Mononuclear cell (primary cell): ENCODE results near the gene FNDC3B. TPM values are rescaled to one million over a fixed set of nuclear protein-coding genes. Genes with fewer than 3 reads are reported as not detected.
A peak's percentile ranks its signal among the peaks of the same experiment; 100 is the strongest.
"Not testable (repeated sequence)": the region's sequence is repeated elsewhere in the genome, so short reads cannot be mapped to it uniquely, and the experiment has no call there.

Experiments
- H3K27me3 ChIP-seq: 2 replicates; pipeline ENCODE4 v1.6.0; 2011; ENCODE audit warnings: low read length, control low read depth; ENCODE audit not compliant: insufficient read depth
- H3K4me1 ChIP-seq: 2 replicates; pipeline ENCODE4 v1.5.1; 2011; ENCODE audit warnings: mild to moderate bottlenecking, low read length, control low read depth; ENCODE audit not compliant: insufficient read depth
- H3K4me3 ChIP-seq: 2 replicates; pipeline ENCODE4 v1.5.1; 2011; ENCODE audit warnings: mild to moderate bottlenecking, low read length, moderate library complexity
- H3K9me3 ChIP-seq: 2 replicates; pipeline ENCODE4 v1.5.1; 2011; ENCODE audit warnings: low read depth, mild to moderate bottlenecking, control low read depth, low read length
- total RNA-seq: library from RNA; depleted of rRNA; stranded (reverse); fragments of >200 nt; gene quantifications from one replicate; pipeline ENCODE4 v1.2.3, GENCODE V29; 2012

FNDC3B gene
- total RNA-seq = 46.1 TPM

DNA sequence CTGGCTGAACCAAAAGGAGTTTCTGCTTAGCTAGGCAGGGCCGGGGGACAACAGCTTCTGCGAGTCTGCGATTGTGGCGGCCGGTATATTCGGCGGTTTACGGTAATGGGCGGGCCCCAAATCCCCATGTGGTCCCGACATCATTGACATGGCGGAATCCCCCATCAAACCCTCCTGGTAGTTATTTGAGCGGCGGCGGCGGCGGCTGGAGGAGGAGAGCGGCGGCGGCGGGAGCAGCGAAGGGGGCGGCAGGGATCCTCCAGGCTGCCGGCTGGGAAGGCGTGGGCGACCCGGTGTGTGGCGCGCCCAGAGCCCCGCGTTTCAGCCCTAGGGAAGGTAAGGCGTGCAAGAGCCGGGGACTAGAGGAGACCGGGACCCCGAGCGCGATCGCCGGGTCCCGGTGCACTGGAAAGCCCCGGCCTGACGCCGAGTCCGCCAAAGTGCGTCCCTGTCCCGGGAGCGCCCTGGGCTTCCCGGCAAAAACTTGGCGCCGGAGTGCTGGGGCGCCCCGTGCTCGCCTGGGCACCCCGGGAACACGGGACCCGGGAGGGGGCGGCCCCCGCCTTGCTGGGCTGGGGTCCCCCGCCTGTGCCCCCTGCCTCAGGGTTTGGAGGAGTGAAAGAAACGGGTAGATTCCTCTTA lies at the start of gene FNDC3B:
Gene FNDC3B, plus strand, starts transcription at position 143 of the 642 bp plus-strand sequence. CDS start 72,902 bp downstream, outside the sequence.
- Histone ChIP-seq H3K4me3 (peak within 1 kb of the TSS; percentile 97), H3K27me3 (no peaks in the 10 kb centered on the region), H3K9me3 (no peaks in the 10 kb centered on the region), H3K4me1 (peaks cover 47% of the 10 kb centered on the region)

DNA sequence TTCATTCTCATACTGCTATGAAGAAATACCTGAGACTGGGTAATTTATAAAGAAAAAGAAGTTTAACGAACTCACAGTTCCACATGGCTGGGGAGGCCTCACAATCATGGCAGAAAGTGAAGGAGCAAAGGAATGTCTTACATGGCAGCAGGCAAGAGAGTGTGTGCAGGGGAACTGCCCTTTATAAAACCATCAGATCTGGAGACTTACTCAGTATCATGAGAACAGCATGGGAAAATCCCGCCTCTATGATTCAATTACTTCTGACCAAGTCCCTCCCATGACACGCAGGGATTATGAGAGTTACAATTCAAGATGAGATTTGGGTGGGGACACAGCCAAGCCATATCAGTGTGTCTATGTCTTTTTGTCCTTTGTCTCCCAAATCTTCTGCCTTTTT lies 49.1 kb upstream of the FNDC3B start:
- not testable (repeated sequence) for H3K4me3 ChIP-seq, H3K27me3 ChIP-seq, H3K9me3 ChIP-seq
- peaks cover 17% of the 10 kb centered on the region for H3K4me1 ChIP-seq

DNA sequence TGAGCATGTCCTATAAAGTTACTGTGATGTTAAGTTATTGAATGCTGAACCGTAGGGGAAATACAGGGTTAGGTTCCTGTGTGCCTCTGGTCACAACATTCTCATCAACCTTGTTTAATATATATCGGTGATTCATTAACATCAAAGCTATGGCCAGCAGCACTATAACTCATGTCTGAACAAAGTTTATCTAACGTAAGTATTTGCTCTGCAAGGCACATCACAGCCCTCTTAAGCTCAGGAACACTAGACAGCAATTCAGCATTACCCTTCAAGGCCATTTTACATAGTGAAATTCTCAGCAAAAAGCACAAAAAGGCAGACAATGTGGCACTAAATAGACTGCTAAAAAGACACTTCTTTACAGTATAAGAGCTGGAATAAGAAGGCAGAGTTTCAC lies 48.2 kb upstream of the FNDC3B start:
- Histone ChIP-seq H3K4me1 (peaks cover 10% of the 10 kb centered on the region), H3K9me3 (no peaks in the 10 kb centered on the region), H3K27me3 (no peaks in the 10 kb centered on the region), H3K4me3 (no peak overlapping the region)

GRCh38 chr3:171994646-171995428 lies 44.5 kb upstream of the FNDC3B start:
- H3K4me1 ChIP-seq = peaks cover 3% of the 10 kb centered on the region

GRCh38 chr3:171995486-171995885 lies 43.9 kb upstream of the FNDC3B start:
- Histone ChIP-seq H3K27me3 (no peaks in the 10 kb centered on the region), H3K4me3 (no peak overlapping the region), H3K4me1 (peaks cover 3% of the 10 kb centered on the region), H3K9me3 (no peaks in the 10 kb centered on the region)

More at GRCh38 chr3:171994646-171995428, 44.5 kb upstream of the FNDC3B start:
- H3K27me3 ChIP-seq = no peaks in the 10 kb centered on the region
- no peak overlapping the region for H3K4me3 ChIP-seq
- H3K9me3 ChIP-seq = no peaks in the 10 kb centered on the region

DNA sequence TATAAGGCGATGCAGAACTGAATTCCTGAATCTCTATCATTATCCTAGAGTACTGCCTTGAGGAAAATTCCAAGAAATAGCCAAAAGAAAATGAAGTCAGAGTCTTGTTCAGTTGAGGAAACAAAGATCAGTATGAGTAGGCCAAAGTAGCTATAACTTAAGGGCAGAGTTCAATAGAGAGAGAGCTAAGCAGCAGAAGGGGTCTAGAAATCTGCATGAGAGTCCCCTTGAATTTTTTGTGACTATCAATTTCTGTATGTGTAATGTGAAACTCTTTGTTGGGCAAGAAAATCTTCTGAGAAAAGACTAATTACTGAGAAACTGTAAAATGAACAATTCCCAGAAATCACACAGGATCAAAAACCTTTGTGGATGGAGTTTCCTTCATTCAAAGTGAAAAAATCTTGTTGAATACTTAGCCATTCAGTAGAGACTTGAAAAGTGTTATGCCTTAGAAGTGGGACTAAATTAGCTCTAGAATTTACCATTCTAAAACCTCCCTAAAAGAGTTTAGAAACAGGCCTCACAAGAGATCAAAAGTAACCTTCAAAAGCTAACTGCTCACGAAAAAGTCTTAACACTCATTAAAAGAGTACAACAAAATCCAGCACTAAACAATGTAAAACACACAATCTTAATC lies 43.1 kb upstream of the FNDC3B start:
- no peaks in the 10 kb centered on the region for H3K27me3 ChIP-seq
- peaks cover 3% of the 10 kb centered on the region for H3K4me1 ChIP-seq
- no peak overlapping the region for H3K4me3 ChIP-seq
- no peaks in the 10 kb centered on the region for H3K9me3 ChIP-seq

DNA sequence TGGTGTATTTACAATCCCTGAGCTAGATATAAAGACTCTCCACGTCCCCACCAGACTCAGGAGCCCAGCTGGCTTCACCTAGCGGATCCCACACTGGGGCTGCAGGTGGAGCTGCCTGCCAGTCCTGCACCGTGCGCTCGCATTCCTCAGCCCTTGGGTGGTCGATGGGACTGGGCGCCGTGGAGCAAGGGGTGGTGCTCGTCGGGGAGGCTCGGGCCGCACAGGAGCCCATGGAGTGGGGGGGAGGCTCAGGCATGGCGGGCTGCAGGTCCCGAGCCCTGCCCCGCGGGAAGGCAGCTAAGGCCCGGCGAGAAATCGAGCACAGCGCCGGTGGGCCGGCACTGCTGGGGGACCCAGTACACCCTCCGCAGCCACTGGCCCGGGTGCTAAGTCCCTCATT lies 40.6 kb upstream of the FNDC3B start:
- H3K9me3 ChIP-seq, H3K27me3 ChIP-seq, H3K4me3 ChIP-seq, H3K4me1 ChIP-seq: not testable (repeated sequence)

GRCh38 chr3:172001616-172002015 lies 37.8 kb upstream of the FNDC3B start:
- H3K4me3 ChIP-seq, H3K9me3 ChIP-seq, H3K27me3 ChIP-seq, H3K4me1 ChIP-seq: not testable (repeated sequence)

GRCh38 chr3:172002512-172003078 lies 36.8 kb upstream of the FNDC3B start:
- no peaks in the 10 kb centered on the region for H3K4me1 ChIP-seq
- H3K27me3 ChIP-seq = no peaks in the 10 kb centered on the region
- no peak overlapping the region for H3K4me3 ChIP-seq
- H3K9me3 ChIP-seq = no peaks in the 10 kb centered on the region

DNA sequence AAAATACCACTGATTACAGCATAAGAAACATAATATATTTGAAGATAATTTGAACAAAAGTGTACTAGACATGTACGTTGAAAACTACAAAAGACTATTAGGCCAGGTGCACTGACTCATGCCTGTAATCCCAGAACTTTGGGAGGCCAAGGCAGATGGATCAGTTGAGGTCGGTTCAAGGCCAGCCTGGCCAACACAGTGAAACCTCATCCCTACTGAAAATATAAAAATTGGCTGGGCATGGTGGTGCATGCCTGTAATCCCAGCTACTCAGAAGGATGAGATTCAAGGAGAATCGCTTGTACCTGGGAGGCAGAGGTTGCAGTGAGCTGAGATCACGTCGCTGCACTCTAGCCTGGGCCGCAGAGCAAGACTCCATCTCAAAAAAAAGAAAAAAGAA lies 36.2 kb upstream of the FNDC3B start:
- Histone ChIP-seq H3K27me3 (no peaks in the 10 kb centered on the region), H3K9me3 (no peaks in the 10 kb centered on the region), H3K4me3 (no peak overlapping the region), H3K4me1 (no peaks in the 10 kb centered on the region)

GRCh38 chr3:172007065-172007370 lies 32.4 kb upstream of the FNDC3B start:
- H3K9me3 ChIP-seq = no peaks in the 10 kb centered on the region
- H3K27me3 ChIP-seq = no peaks in the 10 kb centered on the region
- H3K4me3 ChIP-seq = no peak overlapping the region
- no peaks in the 10 kb centered on the region for H3K4me1 ChIP-seq

DNA sequence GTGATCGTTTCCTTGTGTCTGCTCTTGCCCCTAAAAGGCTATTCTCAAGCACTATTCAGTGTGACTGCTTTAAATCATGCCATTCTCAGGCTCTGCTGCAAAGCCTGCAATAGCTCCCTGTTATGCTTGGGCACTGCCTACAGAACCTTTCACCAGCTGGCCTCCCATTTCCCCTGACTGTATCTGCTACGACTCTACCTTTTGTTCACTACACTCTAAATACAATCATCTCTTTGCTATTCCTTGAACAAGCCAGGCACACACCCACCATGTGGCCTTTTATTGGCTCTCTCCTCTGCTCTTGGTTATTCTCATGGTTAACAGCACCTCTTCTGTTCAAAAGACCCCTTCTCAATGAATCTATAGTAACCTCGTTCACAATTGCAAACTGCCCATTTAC lies 29.6 kb upstream of the FNDC3B start:
- H3K4me3 ChIP-seq = no peak overlapping the region
- no peaks in the 10 kb centered on the region for H3K9me3 ChIP-seq
- H3K4me1 ChIP-seq = no peaks in the 10 kb centered on the region
- H3K27me3 ChIP-seq = no peaks in the 10 kb centered on the region

DNA sequence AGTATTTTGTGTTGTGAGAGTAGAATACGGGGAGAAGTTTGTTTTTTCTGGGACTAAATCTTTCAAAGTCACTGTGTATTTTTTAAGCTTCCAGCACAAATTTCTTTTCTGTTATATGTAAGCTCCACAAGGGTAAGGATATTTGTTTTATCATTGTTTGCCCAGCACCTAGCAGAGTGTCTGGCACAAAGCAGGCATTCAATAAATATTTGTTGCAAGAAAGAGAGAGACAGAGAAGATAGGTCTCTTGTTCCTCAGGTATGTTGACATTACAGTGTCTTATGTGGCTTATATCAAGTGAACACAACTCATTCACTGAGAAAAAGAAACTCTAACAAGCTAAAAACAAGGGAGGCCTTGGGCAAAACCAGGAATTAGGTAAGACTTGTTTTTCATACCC lies 26.6 kb upstream of the FNDC3B start:
- no peaks in the 10 kb centered on the region for H3K4me1 ChIP-seq
- H3K27me3 ChIP-seq = no peaks in the 10 kb centered on the region
- no peak overlapping the region for H3K4me3 ChIP-seq
- H3K9me3 ChIP-seq = no peaks in the 10 kb centered on the region

GRCh38 chr3:172014145-172014544 lies 25.2 kb upstream of the FNDC3B start:
- no peaks in the 10 kb centered on the region for H3K9me3 ChIP-seq
- no peak overlapping the region for H3K4me3 ChIP-seq
- no peaks in the 10 kb centered on the region for H3K27me3 ChIP-seq
- H3K4me1 ChIP-seq = no peaks in the 10 kb centered on the region

GRCh38 chr3:172018364-172018763 lies 21.0 kb upstream of the FNDC3B start:
- H3K4me1 ChIP-seq = no peaks in the 10 kb centered on the region
- no peaks in the 10 kb centered on the region for H3K27me3 ChIP-seq
- H3K9me3 ChIP-seq = no peaks in the 10 kb centered on the region

More at GRCh38 chr3:172018364-172018763, 21.0 kb upstream of the FNDC3B start:
- no peak overlapping the region for H3K4me3 ChIP-seq
